Upper lobe of right lung (tissue), 1 donor: ENCODE data around the gene ZNF570. TPM values are rescaled to one million over a fixed set of nuclear protein-coding genes. Genes with fewer than 3 reads are reported as not detected.

ENCODE experiments used
- ATAC-seq: fragments of 200-7000 bp; cut with Tn5 transposase; one replicate; pipeline ENCODE4 v1.9.1; 2020; ENCODE audit warnings: mild to moderate bottlenecking, moderate library complexity
- DNase-seq: peaks from one replicate; pipeline ENCODE4 v3.0.0-alpha.2; 2020
- H3K27ac ChIP-seq: fragments of 200-600 bp; one replicate; pipeline ENCODE4 v1.8.0; 2022
- H3K27me3 ChIP-seq: fragments of 200-600 bp; one replicate; pipeline ENCODE4 v1.8.0; 2022; ENCODE audit warnings: mild to moderate bottlenecking
- H3K36me3 ChIP-seq: fragments of 200-600 bp; one replicate; pipeline ENCODE4 v1.8.0; 2022
- H3K4me1 ChIP-seq: fragments of 200-600 bp; one replicate; pipeline ENCODE4 v1.8.0; 2022
- H3K4me3 ChIP-seq: fragments of 200-600 bp; one replicate; pipeline ENCODE4 v1.8.0; 2022; ENCODE audit warnings: mild to moderate bottlenecking
- H3K9me3 ChIP-seq: fragments of 200-600 bp; one replicate; pipeline ENCODE4 v1.8.0; 2022
- intact Hi-C: fragments of 100-400 bp; cut with DNase I; formaldehyde crosslinking; loops from one replicate; pipeline ENCODE4 v1.11.0; 2022
- total RNA-seq: library from RNA; stranded (reverse); fragmentation: NEBNext Ultra II Directional; extraction: Animal tissue kit (Norgen Biotek cat#: 25700); gene quantifications from one replicate; pipeline ENCODE4 v1.2.1, GENCODE V29; 2021
- TF ChIP-seq, protein P1 (sequence below): fragments of 200-600 bp; IDR thresholded peaks from one replicate; pipeline ENCODE4 v1.8.0; 2022; ENCODE audit warnings: antibody characterized with exemption
- donor health status: DM: no; HTN: yes; CAD: no; lungs with severe emphysema.

Gene ZNF570
- total RNA-seq, 1 donor from 2014 or later, result 4.4 TPM

GRCh38 chr19:37513397-37513796 lies 44.2 kb downstream of the ZNF570 start:
- H3K36me3 ChIP-seq, result no peaks in the 10 kb centered on the region
- no peaks in the 10 kb centered on the region for H3K4me1 ChIP-seq
- intact Hi-C loops, result no loop called here
- TF ChIP-seq, protein P1, sequence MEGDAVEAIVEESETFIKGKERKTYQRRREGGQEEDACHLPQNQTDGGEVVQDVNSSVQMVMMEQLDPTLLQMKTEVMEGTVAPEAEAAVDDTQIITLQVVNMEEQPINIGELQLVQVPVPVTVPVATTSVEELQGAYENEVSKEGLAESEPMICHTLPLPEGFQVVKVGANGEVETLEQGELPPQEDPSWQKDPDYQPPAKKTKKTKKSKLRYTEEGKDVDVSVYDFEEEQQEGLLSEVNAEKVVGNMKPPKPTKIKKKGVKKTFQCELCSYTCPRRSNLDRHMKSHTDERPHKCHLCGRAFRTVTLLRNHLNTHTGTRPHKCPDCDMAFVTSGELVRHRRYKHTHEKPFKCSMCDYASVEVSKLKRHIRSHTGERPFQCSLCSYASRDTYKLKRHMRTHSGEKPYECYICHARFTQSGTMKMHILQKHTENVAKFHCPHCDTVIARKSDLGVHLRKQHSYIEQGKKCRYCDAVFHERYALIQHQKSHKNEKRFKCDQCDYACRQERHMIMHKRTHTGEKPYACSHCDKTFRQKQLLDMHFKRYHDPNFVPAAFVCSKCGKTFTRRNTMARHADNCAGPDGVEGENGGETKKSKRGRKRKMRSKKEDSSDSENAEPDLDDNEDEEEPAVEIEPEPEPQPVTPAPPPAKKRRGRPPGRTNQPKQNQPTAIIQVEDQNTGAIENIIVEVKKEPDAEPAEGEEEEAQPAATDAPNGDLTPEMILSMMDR, result no peak
- peaks cover 8% of the 10 kb centered on the region for H3K9me3 ChIP-seq
- no peak overlapping the region for H3K27ac ChIP-seq
- H3K4me3 ChIP-seq, result no peak overlapping the region
- H3K27me3 ChIP-seq, result no peaks in the 10 kb centered on the region
- ATAC-seq, result no peak
- no peak for DNase-seq

GRCh38 chr19:37519890-37520289 lies 50.7 kb downstream of the ZNF570 start:
- H3K4me1 ChIP-seq, result no peaks in the 10 kb centered on the region
- intact Hi-C loops, result no loop called here
- no peak overlapping the region for H3K27ac ChIP-seq
- no peaks in the 10 kb centered on the region for H3K36me3 ChIP-seq
- DNase-seq (no peak), ATAC-seq (no peak)
- TF ChIP-seq, protein P1, result no peak
- peaks cover 19% of the 10 kb centered on the region for H3K9me3 ChIP-seq
- no peaks in the 10 kb centered on the region for H3K27me3 ChIP-seq
- no peak overlapping the region for H3K4me3 ChIP-seq

- H3K9me3 ChIP-seq, result peaks cover 67% of the 10 kb centered on the region
- intact Hi-C loops, result no loop called here
- H3K4me3 ChIP-seq, result no peak overlapping the region
- H3K27ac ChIP-seq, result no peak overlapping the region
- H3K36me3 ChIP-seq, result peaks cover 18% of the 10 kb centered on the region
- TF ChIP-seq, protein P1, result no peak
- no peaks in the 10 kb centered on the region for H3K4me1 ChIP-seq
- ATAC-seq, result no peak
- H3K27me3 ChIP-seq, result no peaks in the 10 kb centered on the region
- DNase-seq, result no peak
Observed at GRCh38 chr19:37537391-37537947, 68.3 kb downstream of the ZNF570 start.

Other genes with a start within 250 kb of the ZNF570 start
- gene ZNF527, start 98.3 kb upstream of the ZNF570 start, total RNA-seq, result 6.3 TPM
- 5.2 TPM for gene ZNF569, start 1.9 kb upstream of the ZNF570 start, total RNA-seq
- gene ZNF793, start 37.6 kb downstream of the ZNF570 start, total RNA-seq, result 4.2 TPM
- gene ZNF571, start 125.4 kb downstream of the ZNF570 start, total RNA-seq, result 5.5 TPM
- gene ZNF540, start 125.5 kb downstream of the ZNF570 start, total RNA-seq, result 6.1 TPM
- gene ZFP30, start 186.1 kb downstream of the ZNF570 start, total RNA-seq, result 10.4 TPM